Glutamatergic neuron (in vitro differentiated cells): ENCODE data around the gene CDK19. TPM values are rescaled to one million over a fixed set of nuclear protein-coding genes. Genes with fewer than 3 reads are reported as not detected.

Experiments used
- DNase-seq: peaks from one replicate; pipeline ENCODE4 v3.0.0; 2022
- H3K27ac Mint-ChIP-seq: one replicate; pipeline ENCODE4 v1.8.0; 2020; ENCODE audit warnings: mild to moderate bottlenecking, mixed read lengths, inconsistent platforms; ENCODE audit not compliant: unreplicated experiment
- H3K27me3 Mint-ChIP-seq: one replicate; pipeline ENCODE4 v1.8.0; 2020; ENCODE audit warnings: mild to moderate bottlenecking, moderate library complexity, mixed read lengths, inconsistent platforms; ENCODE audit not compliant: unreplicated experiment
- H3K36me3 Mint-ChIP-seq: one replicate; pipeline ENCODE4 v1.8.0; 2020; ENCODE audit warnings: mild to moderate bottlenecking, mixed read lengths, inconsistent platforms; ENCODE audit not compliant: unreplicated experiment
- H3K4me1 Mint-ChIP-seq: one replicate; pipeline ENCODE4 v1.8.0; 2020; ENCODE audit warnings: mild to moderate bottlenecking, low read depth, mixed read lengths, inconsistent platforms; ENCODE audit not compliant: unreplicated experiment
- H3K4me3 Mint-ChIP-seq: one replicate; pipeline ENCODE4 v1.8.0; 2020; ENCODE audit warnings: mild to moderate bottlenecking, mixed read lengths, inconsistent platforms; ENCODE audit not compliant: unreplicated experiment
- H3K9me3 Mint-ChIP-seq: one replicate; pipeline ENCODE4 v1.8.0; 2020; ENCODE audit warnings: mild to moderate bottlenecking, moderate library complexity, mixed read lengths, inconsistent platforms; ENCODE audit not compliant: unreplicated experiment
- total RNA-seq: library from RNA; stranded (reverse); fragmentation: NEBNext Ultra II Directional; extraction: Animal tissue kit (Norgen Biotek cat#: 25700); gene quantifications from one replicate; pipeline ENCODE4 v1.2.1, GENCODE V29; 2021; ENCODE audit not compliant: unreplicated experiment
- TF ChIP-seq, protein P1 (sequence below): fragments of 200-600 bp; sonication (generic); IDR thresholded peaks from one replicate; pipeline ENCODE4 v1.5.0; 2021; ENCODE audit not compliant: partially characterized antibody, unreplicated experiment

CDK19 gene
- total RNA-seq, 1 donor from 2014 or later, result 20.8 TPM

DNA sequence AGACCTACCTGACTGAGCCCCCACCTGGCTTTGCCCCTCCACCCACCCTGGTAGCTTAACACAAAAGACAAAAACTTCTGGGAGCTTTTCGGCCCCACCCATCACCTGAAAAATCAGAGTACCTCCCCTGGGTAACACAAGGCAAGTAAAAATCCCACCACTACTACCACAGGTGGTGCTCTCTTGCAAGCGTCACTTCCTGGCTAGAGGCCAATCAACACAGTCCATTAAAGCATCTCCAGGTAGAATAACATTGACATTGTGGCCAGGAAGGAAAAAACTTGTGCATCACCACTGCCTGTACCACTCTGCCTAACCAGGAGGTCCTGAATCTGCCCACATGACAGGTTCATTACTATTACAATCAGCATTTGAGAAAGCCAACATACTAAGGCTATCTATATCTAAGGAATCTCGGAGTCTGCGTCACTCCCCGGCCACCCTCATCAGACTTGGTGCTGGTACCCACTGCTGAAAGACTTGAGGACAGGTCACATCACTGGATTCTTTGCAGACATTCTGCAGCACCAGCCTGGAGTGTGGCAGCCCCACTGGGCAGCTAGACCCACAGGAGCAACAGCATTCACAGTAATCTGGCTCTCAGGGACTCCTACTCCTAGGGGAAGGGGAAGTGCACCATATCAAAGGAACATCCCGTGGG, 125.9 kb downstream of the CDK19 start:
- no peaks in the 10 kb centered on the region for H3K36me3 Mint-ChIP-seq
- no peak for DNase-seq
- no peak overlapping the region for H3K4me3 Mint-ChIP-seq
- peaks cover 9% of the 10 kb centered on the region for H3K4me1 Mint-ChIP-seq
- TF ChIP-seq, protein P1, sequence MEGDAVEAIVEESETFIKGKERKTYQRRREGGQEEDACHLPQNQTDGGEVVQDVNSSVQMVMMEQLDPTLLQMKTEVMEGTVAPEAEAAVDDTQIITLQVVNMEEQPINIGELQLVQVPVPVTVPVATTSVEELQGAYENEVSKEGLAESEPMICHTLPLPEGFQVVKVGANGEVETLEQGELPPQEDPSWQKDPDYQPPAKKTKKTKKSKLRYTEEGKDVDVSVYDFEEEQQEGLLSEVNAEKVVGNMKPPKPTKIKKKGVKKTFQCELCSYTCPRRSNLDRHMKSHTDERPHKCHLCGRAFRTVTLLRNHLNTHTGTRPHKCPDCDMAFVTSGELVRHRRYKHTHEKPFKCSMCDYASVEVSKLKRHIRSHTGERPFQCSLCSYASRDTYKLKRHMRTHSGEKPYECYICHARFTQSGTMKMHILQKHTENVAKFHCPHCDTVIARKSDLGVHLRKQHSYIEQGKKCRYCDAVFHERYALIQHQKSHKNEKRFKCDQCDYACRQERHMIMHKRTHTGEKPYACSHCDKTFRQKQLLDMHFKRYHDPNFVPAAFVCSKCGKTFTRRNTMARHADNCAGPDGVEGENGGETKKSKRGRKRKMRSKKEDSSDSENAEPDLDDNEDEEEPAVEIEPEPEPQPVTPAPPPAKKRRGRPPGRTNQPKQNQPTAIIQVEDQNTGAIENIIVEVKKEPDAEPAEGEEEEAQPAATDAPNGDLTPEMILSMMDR, result no peak
- peaks cover 2% of the 10 kb centered on the region for H3K9me3 Mint-ChIP-seq
- H3K27ac Mint-ChIP-seq, result no peak overlapping the region
- peaks cover 2% of the 10 kb centered on the region for H3K27me3 Mint-ChIP-seq

DNA sequence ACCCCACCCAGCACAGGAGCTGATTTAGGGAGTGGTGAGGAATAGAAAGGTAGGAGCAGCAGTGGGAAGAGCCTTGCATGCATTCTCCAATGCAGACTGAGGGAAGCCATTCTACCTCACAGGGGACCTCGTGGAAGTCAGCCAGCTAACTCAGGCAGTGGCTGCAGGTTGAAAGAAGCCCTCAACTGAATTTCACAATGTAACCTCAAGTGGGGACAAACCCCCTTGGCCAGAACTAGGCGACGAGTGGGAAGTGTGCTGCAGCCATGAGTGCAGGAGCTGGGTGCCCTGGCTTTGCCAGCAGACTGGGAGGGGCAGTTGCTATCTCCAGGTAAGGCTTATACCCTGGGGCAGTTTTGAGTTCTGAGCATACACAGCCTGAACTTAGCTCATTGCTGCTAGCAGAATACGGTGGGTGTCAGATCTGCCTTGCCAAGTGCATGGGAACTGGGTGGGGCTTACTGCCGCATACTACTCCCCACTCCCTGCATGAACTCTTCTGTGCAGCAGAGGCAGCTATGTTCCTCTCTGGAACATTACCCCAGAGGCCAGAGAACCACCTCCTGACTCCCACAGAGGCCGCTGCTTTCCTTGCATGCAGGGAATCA, 126.5 kb downstream of the CDK19 start:
- Mint-ChIP-seq H3K9me3 (peaks cover 2% of the 10 kb centered on the region), H3K27me3 (no peaks in the 10 kb centered on the region), H3K4me3 (no peak overlapping the region), H3K27ac (no peak overlapping the region), H3K4me1 (peaks cover 9% of the 10 kb centered on the region), H3K36me3 (no peaks in the 10 kb centered on the region)
- TF ChIP-seq, protein P1, result no peak
- no peak for DNase-seq

DNA sequence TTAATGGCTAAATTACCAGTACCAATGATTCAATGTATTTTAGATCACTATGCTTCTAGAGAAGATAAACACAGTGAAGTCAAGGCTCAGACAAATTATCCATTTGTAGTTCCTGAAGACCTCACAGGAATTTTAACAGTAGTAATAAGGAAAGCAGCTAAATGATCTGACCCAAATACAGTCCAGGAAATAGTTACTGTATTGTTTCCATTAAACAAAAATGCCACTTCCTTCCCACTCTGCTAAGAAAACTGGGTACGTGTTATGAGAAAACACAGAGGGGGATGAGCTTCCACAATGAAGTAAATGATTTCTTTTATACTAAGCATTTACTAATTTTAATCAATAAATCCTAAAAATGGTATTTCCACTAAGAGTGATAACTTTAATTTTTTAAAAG, 127.9 kb downstream of the CDK19 start:
- Mint-ChIP-seq H3K36me3 (no peaks in the 10 kb centered on the region), H3K4me1 (peaks cover 9% of the 10 kb centered on the region), H3K27ac (no peak overlapping the region), H3K9me3 (no peaks in the 10 kb centered on the region), H3K4me3 (no peak overlapping the region), H3K27me3 (no peaks in the 10 kb centered on the region)
- DNase-seq, result no peak
- TF ChIP-seq, protein P1, result no peak

DNA sequence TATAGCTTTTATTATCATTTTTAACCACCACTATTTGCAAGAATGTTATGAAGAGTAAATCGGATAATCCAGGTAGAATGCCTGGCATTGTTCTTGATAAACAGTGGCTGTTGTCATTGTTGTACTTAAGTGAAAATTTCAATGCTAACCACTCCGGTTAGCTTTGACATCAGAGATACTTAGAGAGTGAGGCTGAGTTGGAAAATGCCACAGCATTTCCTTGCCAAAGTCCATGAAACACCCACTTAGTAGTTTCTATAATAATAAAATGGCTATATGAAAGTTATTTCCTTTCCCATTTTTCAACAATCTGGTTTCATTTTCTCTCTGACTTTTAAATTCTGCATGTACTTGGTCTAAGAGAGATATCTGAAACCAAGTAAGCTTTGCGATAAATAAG, 132.0 kb downstream of the CDK19 start:
- H3K27me3 Mint-ChIP-seq, result no peaks in the 10 kb centered on the region
- no peak overlapping the region for H3K4me3 Mint-ChIP-seq
- H3K4me1 Mint-ChIP-seq, result no peaks in the 10 kb centered on the region
- DNase-seq, result no peak
- no peaks in the 10 kb centered on the region for H3K36me3 Mint-ChIP-seq
- no peak overlapping the region for H3K27ac Mint-ChIP-seq
- no peaks in the 10 kb centered on the region for H3K9me3 Mint-ChIP-seq
- TF ChIP-seq, protein P1, result no peak

DNA sequence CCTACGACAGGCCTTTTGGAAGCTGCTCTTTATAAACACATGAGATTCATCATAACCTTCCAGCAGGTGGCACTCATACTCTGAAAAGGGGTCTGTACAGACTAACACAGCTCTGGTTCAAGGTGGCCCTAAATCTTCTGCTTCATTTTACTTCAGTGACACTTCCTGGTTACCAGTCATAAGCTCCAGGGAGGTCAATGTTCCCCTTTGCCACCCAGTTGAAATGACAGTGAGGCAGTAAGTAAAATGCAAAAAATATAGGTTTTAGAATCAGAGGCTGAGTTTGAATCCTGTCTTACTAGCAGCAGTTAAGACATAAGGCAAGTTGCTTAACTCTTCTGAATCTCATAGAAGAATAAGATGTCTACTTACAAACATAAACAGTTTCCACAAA, 132.8 kb downstream of the CDK19 start:
- no peak overlapping the region for H3K27ac Mint-ChIP-seq
- no peaks in the 10 kb centered on the region for H3K36me3 Mint-ChIP-seq
- TF ChIP-seq, protein P1, result peak; percentile 68
- DNase-seq, result no peak
- no peaks in the 10 kb centered on the region for H3K9me3 Mint-ChIP-seq
- H3K4me1 Mint-ChIP-seq, result no peaks in the 10 kb centered on the region
- no peaks in the 10 kb centered on the region for H3K27me3 Mint-ChIP-seq
- H3K4me3 Mint-ChIP-seq, result no peak overlapping the region
